Erythroblast (primary cell): ENCODE data around the gene OBSCN.

Experiments used
- DNase-seq, 2 experiments: peaks; one replicate each; lab custom pipeline; 2025; lab: John Stamatoyannopoulos, UW
- GATA1 ChIP-seq: IDR thresholded peaks from 2 replicates; pipeline ENCODE4 v1.6.1; 2011; ENCODE audit warnings: low read depth, mild to moderate bottlenecking, control low read depth, low read length, moderate library complexity
- POLR2A ChIP-seq: IDR thresholded peaks from 2 replicates; pipeline ENCODE4 v1.6.1; 2011; ENCODE audit warnings: mild to moderate bottlenecking, low read length

Gene OBSCN

DNA sequence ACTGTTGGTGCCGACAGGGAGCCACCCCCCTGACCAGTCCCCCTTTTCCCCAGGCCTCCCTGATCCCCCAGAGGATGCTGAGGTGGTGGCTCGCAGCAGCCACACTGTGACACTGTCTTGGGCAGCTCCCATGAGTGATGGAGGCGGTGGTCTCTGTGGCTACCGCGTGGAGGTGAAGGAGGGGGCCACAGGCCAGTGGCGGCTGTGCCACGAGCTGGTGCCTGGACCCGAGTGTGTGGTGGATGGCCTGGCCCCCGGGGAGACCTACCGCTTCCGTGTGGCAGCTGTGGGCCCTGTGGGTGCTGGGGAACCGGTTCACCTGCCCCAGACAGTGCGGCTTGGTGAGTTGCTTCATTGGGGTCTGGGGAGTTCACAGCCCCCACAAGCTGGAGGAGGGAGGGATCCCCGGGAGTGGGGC is 109.6 kb downstream of the OBSCN start:
- DNase-seq = no peak
- TF ChIP-seq POLR2A (no peak), GATA1 (no peak)

DNA sequence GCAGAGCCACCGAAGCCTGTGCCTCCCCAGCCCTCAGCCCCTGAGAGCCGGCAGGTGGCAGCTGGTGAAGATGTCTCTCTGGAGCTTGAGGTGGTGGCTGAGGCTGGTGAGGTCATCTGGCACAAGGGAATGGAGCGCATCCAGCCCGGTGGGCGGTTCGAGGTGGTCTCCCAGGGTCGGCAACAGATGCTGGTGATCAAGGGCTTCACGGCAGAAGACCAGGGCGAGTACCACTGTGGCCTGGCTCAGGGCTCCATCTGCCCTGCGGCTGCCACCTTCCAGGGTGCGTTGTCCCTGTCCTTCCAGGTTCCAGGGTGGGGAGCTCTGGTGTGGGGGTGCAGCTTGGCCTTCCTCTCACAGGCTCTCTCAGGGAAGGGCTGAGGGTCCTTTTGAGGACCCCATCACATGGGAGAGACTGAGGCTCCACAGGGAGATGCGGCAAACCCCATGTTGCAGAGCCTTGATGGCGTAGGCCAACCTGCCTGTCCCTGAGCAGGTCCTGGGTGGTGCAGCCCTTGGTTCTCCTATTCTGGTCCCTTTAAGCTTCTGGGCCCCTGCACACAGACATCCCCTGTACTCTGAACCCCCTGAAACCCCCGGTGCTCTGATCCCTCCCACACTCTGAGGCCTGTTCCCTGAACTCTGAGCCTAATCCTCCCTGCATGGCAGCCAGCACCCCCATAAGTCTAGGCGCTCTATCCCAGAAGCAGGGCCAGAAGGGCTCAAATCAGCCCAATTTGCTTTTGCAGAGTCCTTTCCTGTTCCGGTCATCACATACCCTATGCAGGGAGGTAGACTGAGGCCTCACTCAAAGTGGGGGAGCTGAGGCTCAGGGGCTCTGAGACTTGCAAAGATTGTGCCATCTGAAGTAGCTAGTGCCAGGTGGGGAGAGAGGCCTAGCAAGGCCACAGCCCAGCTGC is 110.3 kb downstream of the OBSCN start:
- no peak for DNase-seq
- no peak for TF ChIP-seq GATA1
- TF ChIP-seq POLR2A = no peak

DNA sequence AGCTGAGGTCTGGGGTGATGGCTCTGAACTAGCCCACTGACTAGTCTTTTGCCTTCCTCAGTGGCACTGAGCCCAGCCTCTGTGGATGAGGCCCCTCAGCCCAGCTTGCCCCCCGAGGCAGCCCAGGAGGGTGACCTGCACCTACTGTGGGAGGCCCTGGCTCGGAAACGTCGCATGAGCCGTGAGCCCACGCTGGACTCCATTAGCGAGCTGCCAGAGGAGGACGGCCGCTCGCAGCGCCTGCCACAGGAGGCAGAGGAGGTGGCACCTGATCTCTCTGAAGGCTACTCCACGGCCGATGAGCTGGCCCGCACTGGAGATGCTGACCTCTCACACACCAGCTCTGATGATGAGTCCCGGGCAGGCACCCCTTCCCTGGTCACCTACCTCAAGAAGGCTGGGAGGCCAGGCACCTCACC is 111.0 kb downstream of the OBSCN start:
- DNase-seq = no peak
- no peak for TF ChIP-seq POLR2A
- no peak for TF ChIP-seq GATA1

DNA sequence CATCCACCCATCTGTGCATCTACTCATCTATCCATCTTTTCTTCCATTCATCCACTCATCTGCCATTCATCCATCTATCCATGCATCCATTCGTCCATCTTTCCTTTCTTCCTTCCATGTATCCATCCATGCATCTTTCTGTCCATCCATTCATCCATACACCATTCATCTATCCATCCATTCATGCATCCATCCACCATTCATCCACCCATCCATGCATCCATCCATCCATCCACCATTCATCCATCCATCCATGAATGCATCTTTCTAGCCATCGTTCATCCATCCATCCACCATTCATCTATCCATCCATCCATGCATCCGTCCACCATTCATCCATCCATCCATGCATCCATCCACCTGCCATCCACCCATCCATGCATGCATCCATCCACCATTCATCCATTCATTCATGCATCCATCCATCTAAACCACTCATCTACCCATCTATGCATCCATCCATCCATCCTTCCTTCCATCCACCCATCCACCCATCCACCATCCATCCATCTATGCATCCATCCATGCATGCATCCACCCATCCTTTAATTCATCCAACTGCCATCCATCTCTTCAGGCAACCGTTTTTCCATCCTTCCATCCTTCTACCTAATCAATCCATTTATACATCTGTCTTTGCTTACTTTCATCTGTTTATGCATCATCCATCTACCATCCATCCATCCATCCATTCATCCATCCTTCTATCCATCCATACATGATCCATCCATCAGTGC is 111.7 kb downstream of the OBSCN start:
- DNase-seq = no peak
- TF ChIP-seq POLR2A (no peak), GATA1 (no peak)

DNA sequence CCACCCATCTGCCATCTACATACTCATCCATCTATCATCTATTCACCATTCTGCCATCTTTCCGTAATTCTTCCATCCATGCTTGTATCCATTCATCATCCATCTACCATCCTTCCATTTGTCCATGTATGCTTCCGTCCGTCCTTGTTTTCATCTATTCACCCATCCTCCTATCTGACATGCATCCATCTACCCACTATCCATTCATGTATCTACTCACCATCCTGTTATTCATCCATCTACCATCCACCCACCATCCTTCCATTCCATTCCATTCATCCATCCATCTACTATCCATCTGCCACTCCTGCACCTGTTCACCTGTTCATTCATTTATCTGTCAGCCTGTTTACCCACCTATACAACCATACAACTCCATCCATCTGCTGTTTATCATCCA is 112.5 kb downstream of the OBSCN start:
- TF ChIP-seq GATA1 = no peak
- no peak for TF ChIP-seq POLR2A
- DNase-seq = no peak

DNA sequence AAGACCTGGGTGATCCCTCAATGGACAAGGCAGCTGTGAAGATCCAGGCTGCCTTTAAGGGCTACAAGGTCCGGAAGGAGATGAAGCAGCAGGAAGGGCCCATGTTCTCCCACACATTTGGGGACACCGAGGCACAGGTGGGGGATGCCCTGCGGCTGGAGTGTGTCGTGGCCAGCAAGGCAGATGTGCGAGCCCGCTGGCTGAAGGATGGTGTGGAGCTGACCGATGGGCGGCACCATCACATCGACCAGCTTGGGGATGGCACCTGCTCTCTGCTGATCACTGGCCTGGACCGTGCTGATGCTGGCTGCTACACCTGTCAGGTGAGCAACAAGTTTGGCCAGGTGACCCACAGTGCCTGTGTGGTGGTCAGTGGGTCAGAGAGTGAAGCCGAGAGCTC is 113.6 kb downstream of the OBSCN start:
- TF ChIP-seq GATA1 (no peak), POLR2A (no peak)
- no peak for DNase-seq

DNA sequence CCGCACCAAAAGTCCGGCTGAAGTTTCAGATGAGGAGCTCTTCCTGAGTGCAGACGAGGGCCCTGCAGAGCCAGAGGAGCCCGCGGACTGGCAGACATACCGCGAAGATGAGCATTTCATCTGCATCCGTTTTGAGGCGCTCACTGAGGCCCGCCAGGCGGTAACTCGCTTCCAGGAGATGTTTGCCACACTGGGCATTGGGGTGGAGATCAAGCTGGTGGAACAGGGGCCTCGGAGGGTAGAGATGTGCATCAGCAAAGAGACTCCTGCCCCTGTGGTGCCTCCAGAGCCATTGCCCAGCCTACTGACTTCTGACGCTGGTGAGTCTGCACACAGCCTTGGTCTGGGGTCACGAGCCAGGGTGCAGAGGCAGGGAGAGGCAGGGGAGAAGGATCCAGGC is 114.1 kb downstream of the OBSCN start:
- DNase-seq = no peak
- no peak for TF ChIP-seq GATA1

DNA sequence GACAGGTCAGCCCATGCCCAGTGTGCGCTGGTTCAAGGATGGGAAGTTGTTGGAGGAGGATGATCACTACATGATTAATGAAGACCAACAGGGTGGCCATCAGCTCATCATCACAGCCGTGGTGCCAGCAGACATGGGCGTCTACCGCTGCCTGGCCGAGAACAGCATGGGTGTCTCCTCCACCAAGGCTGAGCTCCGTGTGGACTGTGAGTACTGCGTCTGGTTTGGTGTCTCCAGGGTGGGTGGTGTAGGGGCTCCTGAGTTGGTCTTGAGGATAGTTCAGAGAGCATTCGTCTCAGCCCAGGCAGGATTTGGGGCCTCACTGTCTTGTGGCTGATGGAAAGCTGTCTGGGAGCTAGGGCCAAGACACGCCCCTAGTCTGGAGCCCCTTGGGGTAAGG is 115.6 kb downstream of the OBSCN start:
- TF ChIP-seq GATA1 = no peak
- TF ChIP-seq POLR2A = no peak
- DNase-seq = no peak

DNA sequence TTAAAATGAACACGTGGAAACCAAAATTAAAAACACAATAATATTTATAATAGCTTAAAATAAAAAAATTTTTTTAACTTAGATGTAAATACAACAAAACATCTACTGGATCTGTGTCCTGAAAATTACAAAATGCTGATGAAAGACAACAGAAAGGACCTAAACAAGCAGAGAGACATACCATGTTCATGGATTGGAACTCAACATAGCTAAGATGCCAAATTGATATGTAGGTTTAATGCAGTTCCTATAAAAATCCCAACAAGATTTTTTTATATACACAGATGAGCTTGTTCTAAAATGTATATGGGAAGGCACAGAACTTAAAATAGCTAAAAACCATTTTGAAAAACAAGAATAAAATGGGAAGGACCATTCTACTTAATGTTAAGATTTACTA is 117.4 kb downstream of the OBSCN start:
- no peak for DNase-seq
- no peak for TF ChIP-seq GATA1
- TF ChIP-seq POLR2A = no peak

DNA sequence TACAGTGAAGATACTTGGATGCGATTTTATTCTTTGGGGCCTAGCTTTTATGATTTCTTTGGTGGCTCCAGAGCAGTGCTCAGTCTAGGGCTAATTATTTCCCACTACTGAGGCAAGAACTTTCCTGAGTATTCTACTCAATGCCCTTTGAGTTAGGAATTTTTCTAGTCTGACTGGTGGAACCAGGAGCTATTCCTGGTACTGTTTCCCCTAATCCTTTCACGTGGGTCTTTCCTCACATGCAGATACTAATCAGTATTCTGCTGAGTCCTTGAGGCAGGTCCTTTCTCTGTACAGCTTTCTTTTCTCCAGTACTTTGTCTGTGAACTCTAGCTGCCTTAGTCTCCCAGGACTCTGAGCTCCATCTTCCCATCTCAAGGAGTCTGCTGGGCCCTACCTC is 122.0 kb downstream of the OBSCN start:
- no peak for DNase-seq
- TF ChIP-seq POLR2A (no peak), GATA1 (no peak)

DNA sequence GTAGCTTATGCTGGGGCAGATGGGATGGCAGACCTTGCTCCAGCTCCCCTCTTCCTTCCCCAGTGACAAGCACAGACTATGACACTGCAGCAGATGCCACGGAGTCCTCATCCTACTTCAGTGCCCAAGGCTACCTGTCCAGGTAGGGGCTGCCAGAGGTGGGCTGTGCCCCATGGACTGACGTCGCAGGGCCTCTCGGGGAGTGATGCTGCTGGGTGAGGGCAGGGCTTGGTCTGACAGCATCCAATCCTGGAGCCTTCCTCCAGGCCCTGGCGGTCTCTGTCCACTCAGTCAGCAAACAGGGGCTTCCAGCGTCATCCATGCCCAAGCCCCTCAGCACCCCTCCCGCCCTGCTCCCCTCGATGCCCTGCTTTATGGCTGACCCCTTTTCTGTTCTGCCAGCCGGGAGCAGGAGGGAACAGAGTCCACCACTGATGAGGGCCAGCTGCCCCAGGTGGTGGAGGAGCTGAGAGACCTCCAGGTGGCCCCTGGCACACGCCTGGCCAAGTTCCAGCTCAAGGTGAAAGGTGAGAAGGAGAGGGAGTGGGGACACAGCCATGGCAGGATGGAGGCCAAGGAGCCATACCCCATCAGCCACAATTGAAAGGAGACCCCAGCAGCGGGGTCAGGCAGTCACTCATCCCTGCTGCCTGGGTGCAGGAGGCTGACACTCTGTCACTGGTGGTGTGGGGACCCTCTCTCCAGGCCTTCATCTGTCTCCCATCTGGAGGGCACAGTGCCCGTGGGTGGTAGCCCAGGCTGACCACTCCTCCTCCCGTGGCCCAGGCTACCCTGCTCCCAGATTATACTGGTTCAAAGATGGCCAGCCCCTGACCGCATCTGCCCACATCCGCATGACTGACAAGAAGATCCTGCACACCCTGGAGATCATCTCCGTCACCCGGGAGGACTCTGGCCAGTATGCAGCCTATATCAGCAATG is 125.2 kb downstream of the OBSCN start:
- DNase-seq = no peak
- no peak for TF ChIP-seq POLR2A
- no peak for TF ChIP-seq GATA1

DNA sequence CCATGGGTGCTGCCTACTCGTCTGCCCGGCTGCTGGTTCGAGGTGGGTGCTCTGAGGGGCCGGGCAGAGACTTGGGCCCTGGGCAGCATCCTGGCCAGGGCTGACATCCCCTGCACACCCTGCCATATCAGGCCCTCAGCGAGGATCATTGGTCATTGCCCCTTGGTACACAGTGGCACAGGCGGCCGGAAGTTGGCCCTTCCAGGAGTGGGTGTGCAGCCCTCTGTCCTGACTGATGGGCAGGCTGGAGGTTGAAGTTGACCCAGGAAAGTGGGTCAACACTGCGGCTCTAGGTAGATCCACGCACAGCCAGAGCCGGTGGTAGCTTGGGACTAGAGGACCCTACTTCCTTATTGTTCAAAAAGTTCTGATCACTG is 125.9 kb downstream of the OBSCN start:
- TF ChIP-seq POLR2A = no peak
- no peak for TF ChIP-seq GATA1
- no peak for DNase-seq

DNA sequence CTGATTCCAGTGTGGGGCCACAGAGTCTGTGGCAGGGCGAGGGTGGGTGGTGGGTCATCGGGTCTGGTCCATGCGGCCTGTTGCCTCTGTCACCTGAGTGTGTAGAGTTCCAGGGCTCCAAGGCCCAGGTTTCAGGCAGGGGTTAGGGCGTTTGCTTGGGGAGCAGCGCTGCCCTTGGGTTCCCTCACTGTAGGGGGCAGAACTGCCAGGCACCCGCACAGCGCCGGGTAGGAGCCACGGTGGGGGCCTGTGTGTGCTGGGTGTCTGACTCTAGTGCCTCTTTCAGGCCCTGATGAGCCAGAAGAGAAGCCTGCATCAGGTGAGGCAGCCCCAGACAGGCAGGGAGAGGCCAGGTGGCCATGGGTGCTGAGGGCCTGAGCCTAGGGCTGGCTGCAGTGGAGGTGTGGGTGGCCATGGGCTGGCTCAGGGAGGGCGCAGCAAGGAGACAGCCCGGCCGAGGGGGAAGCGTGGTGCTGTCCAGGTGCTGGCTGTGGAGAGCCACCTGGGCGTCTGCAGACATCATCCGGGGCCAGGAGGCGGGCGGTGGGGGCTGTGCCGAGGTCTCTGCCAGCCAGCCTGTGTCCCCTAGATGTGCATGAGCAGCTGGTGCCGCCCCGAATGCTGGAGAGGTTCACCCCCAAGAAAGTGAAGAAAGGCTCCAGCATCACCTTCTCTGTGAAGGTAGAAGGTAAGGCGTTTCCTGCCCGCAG is 126.5 kb downstream of the OBSCN start:
- no peak for TF ChIP-seq POLR2A
- no peak for TF ChIP-seq GATA1
- no peak for DNase-seq
